ENCODE results near the gene OR56A5. TPM values are rescaled to one million over a fixed set of nuclear protein-coding genes. Genes with fewer than 3 reads are reported as not detected.

The OR56A5 gene
- total and polyA plus RNA-seq, 4 donors: not detected

GRCh38 chr11:5923794-5924193 lies 44.5 kb downstream of the OR56A5 start:
- Histone ChIP-seq H3K4me1 (ENCODE audit: control insufficient read depth in 4 of 4, insufficient read depth in 4 of 4, low read length in 3 of 4) (no peaks in the 10 kb centered on the region), H3K9me3 (ENCODE audit: control insufficient read depth in 4 of 4, low read length in 3 of 4) (peaks cover 0 to 4% (median 0%) of the 10 kb centered on the region in 4 donors), H3K9ac (ENCODE audit: low read depth in 1 of 2, low read length in 2 of 2) (no peak overlapping the region), H3K36me3 (ENCODE audit: control insufficient read depth in 4 of 4, insufficient read depth in 3 of 4, low read depth in 1 of 4, low read length in 3 of 4) (no peaks in the 10 kb centered on the region), H3K27ac (ENCODE audit: low read depth in 1 of 2, low read length in 2 of 2) (no peak overlapping the region), H3K4me3 (ENCODE audit: low read depth in 1 of 3, low read length in 3 of 3) (no peak overlapping the region), H3K27me3 (ENCODE audit: control insufficient read depth in 4 of 4, insufficient read depth in 4 of 4, low read length in 3 of 4) (no peaks in the 10 kb centered on the region)
- no peak for DNase-seq (ENCODE audit: low spot score)
- TF ChIP-seq FOXA1 (IDR thresholded peaks at IDR 0.05) (no peak), HNF4G (IDR thresholded peaks at IDR 0.05) (no peak), RAD21 (IDR thresholded peaks at IDR 0.05) (no peak), REST (IDR thresholded peaks at IDR 0.05) (no peak), SP1 (IDR thresholded peaks at IDR 0.05) (no peak), RXRA (IDR thresholded peaks at IDR 0.05) (no peak), TAF1 (conservative IDR thresholded peaks at IDR 0.05) (no peak), MAX (IDR thresholded peaks at IDR 0.05) (no peak), GABPA (IDR thresholded peaks at IDR 0.05 in 1 of 2, conservative IDR thresholded peaks at IDR 0.05 in 1 of 2) (no peak), JUND (IDR thresholded peaks at IDR 0.05) (no peak), ZBTB33 (IDR thresholded peaks at IDR 0.05) (no peak), FOXA2 (IDR thresholded peaks at IDR 0.05) (no peak), HNF4A (conservative IDR thresholded peaks at IDR 0.05) (no peak), EGR1 (IDR thresholded peaks at IDR 0.05; ENCODE audit: low read depth in 2 of 2) (no peak)
- TF ChIP-seq, protein P1, sequence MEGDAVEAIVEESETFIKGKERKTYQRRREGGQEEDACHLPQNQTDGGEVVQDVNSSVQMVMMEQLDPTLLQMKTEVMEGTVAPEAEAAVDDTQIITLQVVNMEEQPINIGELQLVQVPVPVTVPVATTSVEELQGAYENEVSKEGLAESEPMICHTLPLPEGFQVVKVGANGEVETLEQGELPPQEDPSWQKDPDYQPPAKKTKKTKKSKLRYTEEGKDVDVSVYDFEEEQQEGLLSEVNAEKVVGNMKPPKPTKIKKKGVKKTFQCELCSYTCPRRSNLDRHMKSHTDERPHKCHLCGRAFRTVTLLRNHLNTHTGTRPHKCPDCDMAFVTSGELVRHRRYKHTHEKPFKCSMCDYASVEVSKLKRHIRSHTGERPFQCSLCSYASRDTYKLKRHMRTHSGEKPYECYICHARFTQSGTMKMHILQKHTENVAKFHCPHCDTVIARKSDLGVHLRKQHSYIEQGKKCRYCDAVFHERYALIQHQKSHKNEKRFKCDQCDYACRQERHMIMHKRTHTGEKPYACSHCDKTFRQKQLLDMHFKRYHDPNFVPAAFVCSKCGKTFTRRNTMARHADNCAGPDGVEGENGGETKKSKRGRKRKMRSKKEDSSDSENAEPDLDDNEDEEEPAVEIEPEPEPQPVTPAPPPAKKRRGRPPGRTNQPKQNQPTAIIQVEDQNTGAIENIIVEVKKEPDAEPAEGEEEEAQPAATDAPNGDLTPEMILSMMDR (IDR thresholded peaks at IDR 0.05; ENCODE audit: low read depth, low read length, missing input control): no peak

DNA sequence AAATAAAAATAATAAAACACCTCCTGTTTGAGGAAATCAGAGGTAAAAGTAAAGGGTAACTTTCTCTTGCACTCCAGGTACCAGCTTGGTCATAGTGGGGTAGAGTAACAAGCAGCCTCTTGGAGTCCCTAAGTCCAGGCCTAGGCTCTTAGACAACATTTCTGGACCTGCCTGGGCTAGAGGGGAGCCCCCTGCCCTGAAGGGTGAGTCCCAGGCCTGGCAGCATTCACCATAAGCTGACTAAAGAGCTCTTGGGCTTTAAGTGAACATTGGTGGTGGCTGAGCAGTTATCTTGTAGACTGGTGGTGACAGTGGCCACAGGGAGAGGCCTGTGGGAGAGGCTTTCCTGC lies 44.9 kb downstream of the OR56A5 start:
- no peaks in the 10 kb centered on the region for H3K27me3 ChIP-seq (ENCODE audit: control insufficient read depth in 4 of 4, insufficient read depth in 4 of 4, low read length in 3 of 4)
- no peak overlapping the region for H3K9ac ChIP-seq (ENCODE audit: low read depth in 1 of 2, low read length in 2 of 2)
- H3K36me3 ChIP-seq (ENCODE audit: control insufficient read depth in 4 of 4, insufficient read depth in 3 of 4, low read depth in 1 of 4, low read length in 3 of 4): no peaks in the 10 kb centered on the region
- H3K4me3 ChIP-seq (ENCODE audit: low read depth in 1 of 3, low read length in 3 of 3): no peak overlapping the region
- no peak for DNase-seq (ENCODE audit: low spot score)
- no peak overlapping the region for H3K27ac ChIP-seq (ENCODE audit: low read depth in 1 of 2, low read length in 2 of 2)
- peaks cover 0 to 4% (median 0%) of the 10 kb centered on the region in 4 donors for H3K9me3 ChIP-seq (ENCODE audit: control insufficient read depth in 4 of 4, low read length in 3 of 4)
- no peaks in the 10 kb centered on the region for H3K4me1 ChIP-seq (ENCODE audit: control insufficient read depth in 4 of 4, insufficient read depth in 4 of 4, low read length in 3 of 4)
- no peak for TF ChIP-seq FOXA2 (IDR thresholded peaks at IDR 0.05)
- TF ChIP-seq HNF4G (IDR thresholded peaks at IDR 0.05): no peak
- TF ChIP-seq, protein P1 (IDR thresholded peaks at IDR 0.05; ENCODE audit: low read depth, low read length, missing input control): no peak
- TF ChIP-seq NR2F2 (IDR thresholded peaks at IDR 0.05): no peak
- no peak for TF ChIP-seq RAD21 (IDR thresholded peaks at IDR 0.05)
- no peak for TF ChIP-seq MAX (IDR thresholded peaks at IDR 0.05)
- no peak for TF ChIP-seq GABPA (IDR thresholded peaks at IDR 0.05 in 1 of 2, conservative IDR thresholded peaks at IDR 0.05 in 1 of 2)
- TF ChIP-seq YY1 (IDR thresholded peaks at IDR 0.05): no peak
- no peak for TF ChIP-seq FOXA1 (IDR thresholded peaks at IDR 0.05)
- TF ChIP-seq REST (IDR thresholded peaks at IDR 0.05): no peak
- TF ChIP-seq RXRA (IDR thresholded peaks at IDR 0.05): no peak
- TF ChIP-seq TAF1 (conservative IDR thresholded peaks at IDR 0.05): no peak
- TF ChIP-seq SP1 (IDR thresholded peaks at IDR 0.05): no peak
- no peak for TF ChIP-seq ATF3 (IDR thresholded peaks at IDR 0.05)
- no peak for TF ChIP-seq JUND (IDR thresholded peaks at IDR 0.05)
